HG02798 (cell line): Measurements from ENCODE around the gene IRF4.
A peak's percentile ranks its signal among the peaks of the same experiment; 100 is the strongest.

Experiments used
- ATAC-seq: cut with Tn5 transposase; IDR thresholded peaks from one replicate; pipeline ENCODE4 v1.9.1; 2021; ENCODE audit warnings: mild to moderate bottlenecking; ENCODE audit not compliant: unreplicated experiment, poor library complexity

Gene IRF4

DNA sequence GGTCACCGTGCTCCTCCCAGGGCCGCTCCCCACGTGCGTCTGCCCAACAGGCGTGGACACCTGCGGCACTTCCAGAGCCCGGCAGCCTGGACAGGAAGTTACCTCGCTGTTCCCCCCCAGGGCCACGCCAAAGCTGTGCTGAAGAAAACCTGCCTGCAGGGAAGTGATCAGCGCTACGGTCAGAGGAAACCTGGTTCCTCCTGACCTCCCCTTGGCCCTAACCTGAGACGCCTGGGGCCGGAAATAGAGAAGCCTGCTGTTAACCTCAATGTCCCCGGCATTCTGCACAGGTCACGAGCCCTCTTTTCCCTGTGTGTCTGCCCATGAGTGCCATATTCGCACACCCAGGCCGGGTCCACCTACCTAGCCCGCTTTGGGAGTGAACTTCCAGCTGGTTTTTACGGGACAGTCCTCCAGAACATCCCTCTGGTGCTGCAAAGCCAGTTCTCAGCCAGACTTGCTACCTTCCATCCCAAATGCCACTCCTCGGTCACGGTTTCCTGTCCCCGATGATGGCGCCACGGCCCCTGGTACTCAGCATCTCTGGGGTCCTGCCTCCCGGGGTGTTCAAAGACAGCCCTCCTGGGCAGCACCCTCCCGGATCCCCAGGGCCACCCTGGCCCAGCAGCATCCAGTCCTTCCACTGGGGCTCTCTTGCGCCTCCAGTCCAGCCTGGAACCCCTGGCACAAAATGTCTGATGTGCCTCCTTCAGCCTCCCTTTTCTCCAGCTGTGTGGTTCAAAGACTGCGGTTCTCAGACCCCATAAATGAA is 12.0 kb upstream of the IRF4 start:
- no peak for ATAC-seq

DNA sequence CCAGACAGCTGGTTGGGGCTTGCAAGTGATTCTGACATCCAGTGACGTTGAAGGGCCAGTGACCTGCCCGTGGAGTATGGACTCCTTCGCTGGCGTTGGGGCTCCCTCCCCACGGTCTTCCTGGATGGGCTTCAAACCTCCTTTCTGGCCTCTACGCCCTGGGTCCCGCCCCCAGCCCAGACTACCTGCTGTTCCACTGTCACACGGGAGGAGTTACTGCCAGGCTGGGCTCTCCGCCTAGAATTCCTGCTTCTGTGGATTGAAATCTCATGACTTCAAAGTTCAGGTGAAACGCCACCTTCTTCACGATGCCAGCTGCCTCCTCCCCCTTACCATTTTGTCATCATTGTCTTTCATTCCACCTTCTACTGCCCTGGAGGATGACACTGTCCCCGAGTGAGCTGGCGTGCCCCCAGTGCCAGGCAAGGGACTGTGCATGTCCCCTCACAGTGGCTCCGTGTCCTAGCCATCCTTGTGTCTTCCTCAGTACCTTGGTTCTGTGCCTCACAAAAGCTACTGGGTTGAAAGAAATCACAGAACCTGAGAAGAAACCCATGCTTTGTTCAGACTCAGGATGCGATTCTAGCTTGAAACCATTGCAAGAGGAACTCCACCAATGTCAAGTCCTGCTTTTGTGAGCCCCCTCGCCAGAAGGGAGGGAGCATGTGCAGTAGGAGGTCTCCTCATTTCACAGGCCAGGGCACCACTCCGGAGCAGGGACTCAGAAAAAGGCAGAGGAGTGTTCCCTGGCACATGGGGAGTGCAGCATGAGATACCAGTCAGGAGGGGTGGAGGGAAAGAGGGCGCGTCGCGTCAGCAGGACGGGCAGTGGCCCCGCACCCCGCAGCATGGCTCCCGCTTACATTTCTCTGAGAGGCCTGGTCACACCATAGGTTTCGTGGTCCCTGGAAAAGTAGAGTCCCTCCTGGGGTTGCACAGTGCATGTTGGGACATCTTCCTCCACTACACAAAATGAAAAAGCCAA is 11.0 kb upstream of the IRF4 start:
- ATAC-seq: no peak

DNA sequence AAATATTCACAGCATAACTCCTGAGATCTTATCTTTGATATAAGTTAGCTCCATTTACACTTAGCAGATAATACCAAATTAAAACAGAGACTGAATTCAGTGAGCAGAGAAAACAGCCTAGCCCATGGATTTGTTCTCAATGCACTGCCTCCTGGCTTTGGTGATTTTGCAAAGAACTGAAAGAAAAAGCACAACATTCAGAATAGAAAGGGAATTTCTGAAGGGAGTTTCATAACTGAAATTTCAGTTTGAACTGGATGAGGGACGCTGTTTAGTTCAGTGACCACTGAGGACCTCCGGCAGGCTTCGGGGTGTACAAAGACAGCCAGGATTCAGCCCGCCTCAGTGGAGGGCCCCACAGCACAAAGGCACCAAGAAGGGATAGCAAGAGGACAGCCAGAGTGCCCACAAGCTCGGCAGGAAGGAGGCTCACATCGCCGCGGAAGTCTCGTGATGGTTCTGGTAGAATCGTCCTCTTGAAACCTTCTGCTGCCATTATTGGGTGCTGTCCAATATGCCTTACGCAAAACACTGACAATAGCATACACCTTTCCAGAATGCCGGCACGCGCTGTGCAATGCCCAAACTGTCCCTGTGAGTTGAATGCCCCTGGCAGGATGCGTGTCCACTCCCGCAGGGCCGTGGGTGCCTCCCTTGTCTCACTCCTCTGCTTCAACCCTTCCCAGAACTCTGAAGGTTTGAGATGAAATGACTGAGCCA is 9.7 kb upstream of the IRF4 start:
- ATAC-seq: no peak

DNA sequence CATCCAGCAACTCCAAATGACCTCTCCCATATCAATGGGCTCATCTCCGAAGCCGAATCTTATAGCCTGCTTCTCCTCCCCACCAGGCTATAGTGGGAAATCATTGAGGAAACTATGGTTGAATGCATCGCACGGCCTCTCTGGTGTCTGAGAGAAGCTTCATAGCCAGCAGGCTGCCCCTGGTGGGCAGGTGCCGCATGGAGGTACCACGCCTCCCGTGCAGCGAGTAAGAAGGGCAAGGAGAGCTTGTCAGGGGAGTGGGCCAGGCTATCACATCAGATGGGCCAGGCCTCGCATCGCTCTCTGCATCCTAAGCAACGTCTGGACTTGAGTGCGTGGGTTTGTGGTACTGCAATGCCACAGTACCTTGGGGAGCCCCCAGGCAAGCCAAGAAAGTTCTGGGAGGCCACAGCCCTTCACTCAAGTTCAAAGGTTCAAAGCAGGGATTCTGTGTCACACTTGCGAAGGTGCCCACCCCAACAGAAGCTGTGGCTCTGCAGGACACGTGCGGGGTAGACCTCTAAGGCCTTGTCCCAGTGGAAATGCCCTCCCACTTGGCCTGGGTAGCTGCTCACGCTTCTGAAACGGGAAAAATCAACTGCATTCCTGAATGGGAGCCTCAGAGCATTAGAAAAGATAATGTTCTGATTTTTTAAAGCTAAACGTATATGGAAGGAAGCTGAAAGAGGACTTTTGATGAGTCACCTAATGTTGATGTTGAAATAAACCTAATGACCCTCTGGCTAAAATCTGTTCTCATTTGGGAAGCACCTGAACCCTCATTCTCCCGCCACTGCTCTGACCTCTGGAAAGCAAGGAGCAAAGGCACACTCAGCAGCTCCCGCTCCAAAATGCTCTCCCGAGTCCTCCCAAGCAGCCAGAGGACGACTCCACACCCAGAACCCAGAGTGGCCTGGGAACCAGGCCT is 8.4 kb upstream of the IRF4 start:
- no peak for ATAC-seq

DNA sequence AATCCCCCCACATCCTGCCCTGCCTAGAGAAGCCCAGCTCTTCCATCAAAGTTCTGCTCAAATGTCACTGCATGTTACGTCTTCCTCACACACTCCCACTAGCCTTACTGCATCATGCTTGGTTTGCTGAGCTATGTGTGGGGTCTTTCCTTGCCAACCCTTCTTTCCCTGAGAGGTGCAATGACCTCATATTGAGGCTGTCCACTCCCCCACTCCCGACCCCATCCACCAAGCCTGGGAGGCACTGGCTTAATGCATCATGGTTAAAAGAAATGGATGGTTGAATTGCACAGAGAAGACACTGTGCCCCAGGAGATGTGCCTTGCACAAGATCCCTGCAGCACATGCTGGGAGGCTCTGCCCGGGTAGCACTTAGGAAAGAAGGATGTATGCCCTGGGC is 7.7 kb upstream of the IRF4 start:
- no peak for ATAC-seq

DNA sequence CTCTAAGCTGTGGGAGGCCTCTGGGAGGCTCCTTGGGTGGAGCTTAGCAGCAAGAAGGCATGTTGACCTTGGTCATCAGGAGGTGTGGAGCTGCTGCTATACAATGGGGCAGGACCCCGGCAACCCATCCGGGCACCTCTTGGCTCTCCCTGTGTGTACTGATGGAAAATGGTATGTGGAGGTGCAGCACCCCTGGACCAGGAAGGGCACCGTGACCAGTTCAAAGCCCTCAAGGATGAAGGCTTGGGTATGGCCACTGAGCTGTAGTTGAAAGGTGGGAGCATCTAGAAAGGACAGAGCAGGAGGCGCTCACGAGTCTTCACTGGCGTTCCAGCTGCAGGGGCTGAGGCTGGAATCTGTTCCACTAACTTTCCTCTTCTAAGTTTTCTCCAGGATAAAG is 6.7 kb upstream of the IRF4 start:
- no peak for ATAC-seq

DNA sequence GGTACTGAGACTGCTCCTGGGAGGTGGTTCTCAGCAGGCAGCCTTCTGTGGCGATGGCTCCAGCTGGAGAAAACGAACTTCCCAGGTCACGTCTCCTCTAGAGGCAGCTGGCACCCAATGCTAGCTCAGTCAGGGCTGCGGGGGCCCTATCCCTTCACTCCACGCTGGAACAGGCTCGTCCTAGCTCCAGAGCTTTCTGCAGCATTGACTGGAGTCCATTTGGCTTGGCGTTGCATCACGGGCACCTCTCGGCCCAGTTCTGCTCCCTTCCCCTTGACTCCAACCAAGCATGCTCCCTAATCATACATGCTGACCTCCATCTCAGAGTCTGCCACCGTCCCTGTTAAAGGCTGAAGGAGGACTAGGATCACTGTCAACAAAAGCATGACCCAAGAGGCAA is 5.9 kb upstream of the IRF4 start:
- no peak for ATAC-seq

DNA sequence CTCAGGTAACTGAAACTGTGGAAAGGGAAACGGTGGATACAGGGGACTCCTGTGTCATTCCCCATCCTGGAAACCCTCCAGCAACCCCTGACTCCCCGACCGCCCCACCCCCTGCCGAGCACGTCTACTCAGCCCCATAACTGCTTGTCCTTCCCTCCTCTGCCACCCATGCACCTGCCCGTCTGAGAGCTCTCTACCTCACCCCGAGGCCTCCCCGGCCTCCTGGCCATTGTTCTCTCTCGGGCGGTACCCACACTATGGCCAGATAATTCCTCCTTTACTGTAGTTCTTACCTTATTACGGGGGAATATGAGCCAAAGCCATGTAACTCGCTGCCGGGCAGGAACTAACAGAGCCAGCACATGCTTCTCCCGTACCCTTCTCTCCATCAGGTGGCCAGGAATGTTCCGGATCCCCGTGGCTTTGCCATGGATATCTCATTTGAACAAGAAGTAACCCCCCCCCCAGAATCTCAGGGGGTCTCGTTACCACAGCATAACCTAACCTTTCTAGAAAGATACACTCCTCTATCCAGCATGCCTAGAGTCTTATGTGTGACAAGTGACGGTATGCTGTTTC is 4.8 kb upstream of the IRF4 start:
- no peak for ATAC-seq

DNA sequence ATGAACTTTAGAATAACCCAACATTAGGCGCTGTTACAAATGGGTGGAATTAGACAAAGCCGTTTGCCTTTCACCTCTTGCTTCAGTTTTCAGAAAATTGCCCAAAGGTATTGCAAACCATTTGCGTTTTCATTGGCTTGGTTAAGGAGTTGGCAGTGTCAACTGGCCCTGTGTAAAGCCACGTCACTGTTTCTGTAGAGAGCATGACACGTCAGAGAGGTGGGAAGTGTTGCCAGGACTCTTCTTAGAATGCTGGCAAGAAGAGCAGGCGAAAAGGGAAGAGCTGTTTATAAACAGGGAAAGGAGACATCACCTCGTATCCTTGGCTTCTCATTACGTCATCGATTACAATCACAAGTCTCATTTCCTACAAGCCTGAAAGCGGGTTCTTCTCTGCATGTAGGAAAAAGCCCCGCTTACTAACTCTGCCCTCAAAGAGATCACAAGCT is 4.2 kb upstream of the IRF4 start:
- no peak for ATAC-seq

DNA sequence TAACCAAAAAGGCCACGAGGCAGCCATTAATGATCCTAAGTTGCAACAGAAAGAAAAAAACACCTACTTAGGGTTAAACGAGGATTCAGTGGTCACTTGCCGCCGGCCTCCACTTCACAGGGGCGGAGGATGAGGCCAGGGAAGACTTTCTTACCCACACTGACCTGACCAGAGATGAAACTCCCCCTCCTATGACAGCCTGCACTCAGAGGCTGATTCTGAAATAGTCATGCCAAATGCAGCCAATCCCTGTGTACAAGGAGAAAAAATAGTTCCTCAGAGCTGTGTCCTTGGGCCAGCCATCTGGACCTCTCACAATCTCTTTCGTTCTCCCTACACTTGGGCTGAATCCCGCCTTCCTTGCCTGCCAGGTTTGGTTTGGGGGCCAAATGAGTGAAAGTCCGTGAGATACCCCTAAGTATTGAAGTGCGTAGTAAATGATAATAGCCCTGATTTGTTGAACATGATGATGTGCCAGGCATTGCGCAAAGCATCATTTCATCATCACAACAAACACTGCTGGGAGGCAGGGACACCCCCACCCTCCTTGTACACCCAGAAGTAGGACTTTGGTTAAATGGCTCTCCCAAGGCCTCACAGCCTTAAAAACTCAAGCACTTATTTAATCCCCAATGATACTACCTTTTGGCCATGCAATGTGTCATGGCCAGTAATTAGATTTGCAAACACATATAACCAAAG is 3.2 kb upstream of the IRF4 start:
- ATAC-seq: no peak

DNA sequence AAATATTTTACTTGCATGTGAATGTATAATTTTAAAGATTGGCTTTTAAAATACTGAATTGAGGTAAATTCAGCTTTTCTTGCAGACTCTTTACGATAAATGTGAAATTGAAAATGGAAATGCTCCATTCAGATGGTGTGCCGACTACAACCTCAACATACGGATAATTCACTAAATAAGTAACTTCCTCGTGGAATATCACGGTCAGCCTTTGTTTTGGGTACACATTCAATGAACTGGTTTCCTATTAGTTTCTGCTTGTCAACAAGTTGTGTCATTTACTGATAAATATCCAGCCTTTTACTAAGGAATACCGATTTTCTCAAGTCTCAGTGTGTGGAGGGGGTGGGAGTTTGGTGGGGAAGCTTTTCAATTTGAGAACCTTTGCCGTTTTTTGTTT is 2.4 kb upstream of the IRF4 start:
- ATAC-seq: no peak

DNA sequence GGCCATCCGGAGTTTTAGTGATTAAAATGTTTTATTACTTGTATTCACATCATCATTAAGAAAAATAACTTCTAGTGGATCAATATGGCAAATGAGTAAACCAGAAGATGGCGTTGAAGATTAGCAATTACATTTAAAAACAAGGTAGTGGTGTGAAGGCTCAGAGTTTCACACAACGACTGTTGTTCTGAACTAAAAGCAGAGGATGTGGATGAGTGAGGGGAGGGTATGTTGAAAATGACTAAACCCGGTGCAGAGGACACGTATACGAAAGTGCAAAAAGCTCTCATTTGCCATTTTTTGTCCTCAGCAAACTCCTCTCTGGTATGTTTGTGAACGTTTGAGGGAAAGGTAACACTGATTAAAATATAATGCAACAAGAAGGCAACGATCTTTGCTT is 1.9 kb upstream of the IRF4 start:
- ATAC-seq: peak; percentile 21

DNA sequence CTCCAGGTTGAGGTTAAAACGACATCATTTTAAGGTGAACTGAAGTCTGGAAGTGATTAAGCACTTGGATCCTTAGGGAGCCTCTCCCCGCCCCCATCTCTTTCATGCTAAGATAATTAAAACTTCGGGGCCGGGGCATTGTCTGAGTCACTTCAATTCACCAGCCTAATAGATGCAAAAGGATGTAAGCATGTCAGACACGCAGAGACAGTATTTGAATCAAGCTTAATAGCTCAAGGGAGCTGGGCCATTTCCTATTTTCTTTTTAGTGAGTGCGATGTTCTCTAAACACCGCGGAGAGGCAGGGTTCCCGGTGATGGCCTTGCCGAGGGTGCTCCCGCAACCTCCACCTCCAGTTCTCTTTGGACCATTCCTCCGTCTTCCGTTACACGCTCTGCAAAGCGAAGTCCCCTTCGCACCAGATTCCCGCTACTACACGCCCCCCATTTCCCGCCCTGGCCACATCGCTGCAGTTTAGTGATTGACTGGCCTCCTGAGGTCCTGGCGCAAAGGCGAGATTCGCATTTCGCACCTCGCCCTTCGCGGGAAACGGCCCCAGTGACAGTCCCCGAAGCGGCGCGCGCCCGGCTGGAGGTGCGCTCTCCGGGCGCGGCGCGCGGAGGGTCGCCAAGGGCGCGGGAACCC is 516 bp upstream of the IRF4 start:
- peak; percentile 16 for ATAC-seq

DNA sequence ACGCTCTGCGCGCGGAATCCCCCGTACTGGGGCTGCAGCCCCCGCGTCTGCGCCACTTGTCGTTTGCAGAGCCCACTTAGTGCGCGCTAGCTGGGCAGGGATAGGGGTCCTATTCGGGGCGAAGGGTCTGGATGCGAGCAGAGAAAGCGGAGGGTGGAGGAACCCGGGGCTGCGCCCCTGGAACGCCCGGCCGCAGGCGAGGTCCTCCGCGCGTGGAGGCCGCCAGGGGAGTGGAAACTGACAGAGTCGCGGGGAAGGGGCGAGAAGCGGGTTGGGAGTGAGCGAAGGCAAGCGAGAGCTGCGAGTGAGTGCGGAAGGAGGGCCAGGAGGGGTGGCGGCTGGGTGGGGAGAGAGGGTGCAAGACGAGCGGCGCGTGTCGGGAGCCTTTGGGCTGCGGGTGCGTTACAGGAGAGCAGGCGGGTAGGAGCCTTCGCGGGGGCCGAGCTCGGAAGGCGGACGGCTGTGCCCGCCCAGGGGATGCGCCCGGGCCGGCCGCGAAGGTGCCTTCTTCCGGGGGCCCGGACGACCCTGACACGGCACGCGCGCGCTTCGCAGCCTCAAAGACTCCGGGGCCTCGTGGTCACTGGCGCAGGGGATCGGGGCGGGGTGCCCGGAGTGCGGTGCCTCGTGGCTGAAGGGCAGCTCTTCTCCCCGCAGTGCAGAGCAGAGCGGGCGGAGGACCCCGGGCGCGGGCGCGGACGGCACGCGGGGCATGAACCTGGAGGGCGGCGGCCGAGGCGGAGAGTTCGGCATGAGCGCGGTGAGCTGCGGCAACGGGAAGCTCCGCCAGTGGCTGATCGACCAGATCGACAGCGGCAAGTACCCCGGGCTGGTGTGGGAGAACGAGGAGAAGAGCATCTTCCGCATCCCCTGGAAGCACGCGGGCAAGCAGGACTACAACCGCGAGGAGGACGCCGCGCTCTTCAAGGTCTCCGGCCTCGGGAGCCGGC is 1.2 kb downstream of the IRF4 start:
- ATAC-seq: no peak

DNA sequence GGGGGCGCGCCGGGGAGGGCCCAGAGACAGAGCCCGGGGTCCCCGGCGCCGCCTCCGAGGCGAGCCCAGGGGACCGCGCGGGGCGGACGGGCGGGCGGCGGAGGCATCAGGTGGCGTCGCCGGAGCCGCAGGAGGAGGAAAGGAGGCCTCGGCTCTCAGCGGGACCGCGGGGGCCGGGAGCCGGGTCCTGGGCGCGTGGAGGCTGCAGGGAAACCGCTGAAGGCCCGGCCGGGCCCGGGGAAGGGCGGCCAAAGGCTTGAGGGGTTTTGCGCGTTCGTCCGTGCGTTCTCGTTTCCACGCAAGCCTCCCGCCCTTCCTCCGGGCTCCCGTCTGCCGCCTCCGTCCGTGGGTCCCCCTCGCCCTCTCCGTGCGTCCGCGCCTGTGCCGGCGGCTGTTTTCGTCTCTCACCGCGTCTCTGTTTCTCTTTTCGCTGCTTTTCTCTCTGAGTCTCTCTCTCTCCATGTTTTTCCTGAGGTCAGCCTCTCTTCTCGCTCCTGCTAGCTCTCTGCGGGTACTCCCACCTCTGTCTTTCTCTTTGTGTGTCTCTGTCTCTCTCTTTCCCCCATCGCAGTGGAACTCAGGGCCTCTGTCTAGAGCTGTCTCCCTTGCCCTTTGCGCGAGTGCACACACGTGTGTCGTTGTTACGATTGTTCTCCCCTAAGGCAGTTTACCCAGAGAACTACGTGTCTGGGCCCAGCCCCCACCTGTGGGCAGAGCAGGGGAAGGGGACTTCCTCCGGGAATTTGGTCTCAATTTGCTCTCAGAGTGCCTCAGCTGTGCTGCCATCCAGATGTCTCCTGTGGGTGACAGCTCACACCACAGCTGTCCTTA is 2.1 kb downstream of the IRF4 start:
- ATAC-seq: no peak

DNA sequence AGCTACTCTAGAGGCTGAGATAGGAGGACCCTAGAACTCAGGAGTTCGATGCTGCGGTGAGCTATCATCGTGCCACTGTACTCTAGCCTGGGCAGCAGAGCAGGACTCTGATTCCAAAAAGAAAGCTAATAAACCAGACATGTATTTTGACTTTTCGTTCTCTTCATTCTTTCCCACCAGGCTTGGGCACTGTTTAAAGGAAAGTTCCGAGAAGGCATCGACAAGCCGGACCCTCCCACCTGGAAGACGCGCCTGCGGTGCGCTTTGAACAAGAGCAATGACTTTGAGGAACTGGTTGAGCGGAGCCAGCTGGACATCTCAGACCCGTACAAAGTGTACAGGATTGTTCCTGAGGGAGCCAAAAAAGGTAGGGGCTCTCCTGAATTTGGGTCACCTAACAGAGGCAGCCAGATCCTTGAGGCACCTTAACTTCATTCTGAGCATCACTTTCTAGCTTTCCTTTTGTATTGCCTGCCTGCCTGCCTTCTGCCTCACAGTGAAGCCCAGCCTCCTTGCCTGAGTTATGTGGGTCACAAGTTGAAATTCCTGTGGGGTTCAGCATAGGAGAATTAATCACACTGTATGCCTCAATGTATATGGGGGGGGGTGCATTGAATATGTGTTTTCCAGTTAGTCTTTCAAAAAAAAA is 3.2 kb downstream of the IRF4 start:
- ATAC-seq: no peak
